ENCODE data around the gene FCMR.

FCMR gene

GRCh38 chr1:206923009-206923960 is 1.5 kb upstream of the FCMR start:
- TF ChIP-seq, protein P1, sequence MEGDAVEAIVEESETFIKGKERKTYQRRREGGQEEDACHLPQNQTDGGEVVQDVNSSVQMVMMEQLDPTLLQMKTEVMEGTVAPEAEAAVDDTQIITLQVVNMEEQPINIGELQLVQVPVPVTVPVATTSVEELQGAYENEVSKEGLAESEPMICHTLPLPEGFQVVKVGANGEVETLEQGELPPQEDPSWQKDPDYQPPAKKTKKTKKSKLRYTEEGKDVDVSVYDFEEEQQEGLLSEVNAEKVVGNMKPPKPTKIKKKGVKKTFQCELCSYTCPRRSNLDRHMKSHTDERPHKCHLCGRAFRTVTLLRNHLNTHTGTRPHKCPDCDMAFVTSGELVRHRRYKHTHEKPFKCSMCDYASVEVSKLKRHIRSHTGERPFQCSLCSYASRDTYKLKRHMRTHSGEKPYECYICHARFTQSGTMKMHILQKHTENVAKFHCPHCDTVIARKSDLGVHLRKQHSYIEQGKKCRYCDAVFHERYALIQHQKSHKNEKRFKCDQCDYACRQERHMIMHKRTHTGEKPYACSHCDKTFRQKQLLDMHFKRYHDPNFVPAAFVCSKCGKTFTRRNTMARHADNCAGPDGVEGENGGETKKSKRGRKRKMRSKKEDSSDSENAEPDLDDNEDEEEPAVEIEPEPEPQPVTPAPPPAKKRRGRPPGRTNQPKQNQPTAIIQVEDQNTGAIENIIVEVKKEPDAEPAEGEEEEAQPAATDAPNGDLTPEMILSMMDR (IDR thresholded peaks at IDR 0.05; ENCODE audit: low read depth, low read length): no peak
- no peak for DNase-seq (ENCODE audit: extremely low read depth, low read depth)

DNA sequence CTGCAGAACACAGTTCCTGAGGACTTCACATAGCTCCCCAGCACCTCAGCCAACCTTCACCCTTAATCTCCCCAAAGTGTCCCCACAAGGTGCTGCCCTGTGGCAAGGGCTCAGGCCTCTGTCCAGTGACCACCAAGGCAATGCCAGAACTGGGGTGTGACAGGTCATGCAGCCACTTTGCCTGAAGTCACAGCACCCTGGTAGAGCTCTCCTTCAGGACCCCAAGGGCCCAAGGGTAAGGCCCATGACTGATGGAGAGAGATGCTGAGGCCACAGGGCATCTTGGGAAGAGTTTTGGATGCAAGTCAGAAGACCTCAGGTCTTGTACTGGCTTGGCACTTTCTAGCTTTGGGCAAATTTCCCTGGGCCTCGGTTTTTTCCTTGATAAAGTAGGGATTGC is 783 bp upstream of the FCMR start:
- TF ChIP-seq, protein P1 (IDR thresholded peaks at IDR 0.05; ENCODE audit: low read depth, low read length): no peak
- no peak for DNase-seq (ENCODE audit: extremely low read depth, low read depth)

DNA sequence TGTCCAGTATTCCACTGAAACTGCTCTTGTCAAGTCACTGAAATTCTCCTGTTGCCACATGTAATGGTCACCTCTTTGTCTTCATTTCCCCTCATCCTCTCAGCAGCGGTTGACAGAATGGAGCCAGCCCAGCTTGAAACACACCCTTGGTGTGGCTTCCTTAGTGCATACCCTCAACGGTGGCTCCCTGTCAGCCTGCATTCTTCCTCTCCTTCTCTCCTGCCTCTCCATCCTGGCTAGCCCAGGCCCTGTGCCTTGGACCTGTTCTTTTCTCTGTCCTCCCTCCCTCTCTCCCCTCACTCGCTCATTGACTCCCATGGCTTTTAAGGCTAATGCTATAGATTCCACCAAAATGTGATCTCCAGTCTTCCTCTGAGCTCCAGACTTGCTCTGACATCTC is 3.7 kb downstream of the FCMR start:
- TF ChIP-seq, protein P1 (IDR thresholded peaks at IDR 0.05; ENCODE audit: low read depth, low read length): no peak
- DNase-seq (ENCODE audit: extremely low read depth, low read depth): no peak

GRCh38 chr1:206916000-206916709 is 5.6 kb downstream of the FCMR start:
- TF ChIP-seq, protein P1 (IDR thresholded peaks at IDR 0.05; ENCODE audit: low read depth, low read length): no peak
- no peak for DNase-seq (ENCODE audit: extremely low read depth, low read depth)

- TF ChIP-seq, protein P1 (IDR thresholded peaks at IDR 0.05; ENCODE audit: low read depth, low read length): no peak
- no peak for DNase-seq (ENCODE audit: extremely low read depth, low read depth)
These were observed 6.6 kb downstream of the FCMR start for GRCh38 chr1:206915030-206915735.

GRCh38 chr1:206913766-206914537 is 7.8 kb downstream of the FCMR start:
- TF ChIP-seq, protein P1 (IDR thresholded peaks at IDR 0.05; ENCODE audit: low read depth, low read length): no peak
- no peak for DNase-seq (ENCODE audit: extremely low read depth, low read depth)

Measured in AG09319 (cell line).